IPS-20b (cell line): Measurements from ENCODE around the gene TGOLN2.
"Not testable (repeated sequence)": the region's sequence is repeated elsewhere in the genome, so short reads cannot be mapped to it uniquely, and the experiment has no call there.

ENCODE experiments used
- H3K27ac ChIP-seq: one replicate; pipeline ENCODE4 v1.5.1; 2013; ENCODE audit warnings: low read length
- H3K27me3 ChIP-seq: 2 replicates; pipeline ENCODE4 v1.6.1; 2013; ENCODE audit warnings: mild to moderate bottlenecking, low read length, inconsistent platforms; ENCODE audit not compliant: insufficient read depth
- H3K36me3 ChIP-seq: 2 replicates; pipeline ENCODE4 v1.6.1; 2013; ENCODE audit warnings: low read depth, mild to moderate bottlenecking, inconsistent platforms, low read length, moderate library complexity; ENCODE audit not compliant: insufficient read depth
- H3K4me1 ChIP-seq: 2 replicates; pipeline ENCODE4 v1.6.1; 2013; ENCODE audit warnings: mild to moderate bottlenecking, control low read depth, inconsistent platforms, low read length, moderate library complexity; ENCODE audit not compliant: insufficient read depth
- H3K4me3 ChIP-seq: 2 replicates; pipeline ENCODE4 v1.5.1; 2013; ENCODE audit warnings: mild to moderate bottlenecking, low read length, inconsistent platforms
- H3K9ac ChIP-seq: 2 replicates; pipeline ENCODE4 v1.6.1; 2013; ENCODE audit warnings: low read depth, mild to moderate bottlenecking, inconsistent platforms, low read length, moderate library complexity
- H3K9me3 ChIP-seq: 2 replicates; pipeline ENCODE4 v1.6.1; 2013; ENCODE audit warnings: mild to moderate bottlenecking, low read depth, low read length, inconsistent platforms; ENCODE audit not compliant: insufficient read depth

The TGOLN2 gene

DNA sequence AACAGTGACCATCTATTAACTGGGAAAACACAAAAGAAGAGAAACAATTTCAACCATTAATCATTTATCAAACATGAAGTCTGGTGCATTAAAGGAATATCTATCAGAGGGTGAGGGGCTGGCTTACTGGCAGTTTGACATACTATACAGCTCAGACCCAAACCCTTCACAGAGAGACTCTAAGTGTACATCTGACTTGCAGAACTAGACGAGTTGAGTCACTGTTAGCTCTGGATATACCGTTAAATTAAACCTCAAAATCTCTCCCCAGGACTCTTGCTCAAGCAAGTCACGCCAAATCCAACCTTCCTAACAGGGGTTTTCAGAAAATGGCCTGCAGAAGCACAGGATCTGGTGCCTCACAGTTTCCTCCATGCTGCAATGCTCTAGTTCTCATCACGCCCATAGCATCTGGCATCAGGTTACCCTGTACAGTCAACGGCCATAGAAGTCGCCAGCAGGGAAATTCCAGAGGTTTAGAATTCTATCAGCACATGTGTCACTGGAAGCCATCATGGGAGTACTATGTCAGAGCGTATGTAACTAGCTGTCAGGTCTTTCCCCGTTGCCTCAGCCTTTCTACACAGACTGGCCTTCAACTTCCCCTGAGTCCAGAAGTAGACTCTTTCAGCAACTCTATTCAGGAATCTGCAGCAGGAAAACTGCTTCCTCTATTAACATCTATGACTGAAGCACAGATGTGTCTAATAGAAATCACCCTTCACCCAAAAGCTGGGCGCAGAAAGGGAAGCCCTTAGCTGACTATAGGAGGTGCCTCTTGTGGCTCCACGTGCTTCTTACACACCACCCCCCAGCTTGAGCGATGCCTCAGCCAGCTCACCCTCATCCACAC is 9.3 kb downstream of the TGOLN2 start:
- Histone ChIP-seq H3K4me1 (no peaks in the 10 kb centered on the region), H3K9me3 (no peaks in the 10 kb centered on the region), H3K36me3 (peaks cover 65% of the 10 kb centered on the region), H3K9ac (no peak overlapping the region), H3K4me3 (no peak overlapping the region), H3K27ac (no peak overlapping the region), H3K27me3 (no peaks in the 10 kb centered on the region)

DNA sequence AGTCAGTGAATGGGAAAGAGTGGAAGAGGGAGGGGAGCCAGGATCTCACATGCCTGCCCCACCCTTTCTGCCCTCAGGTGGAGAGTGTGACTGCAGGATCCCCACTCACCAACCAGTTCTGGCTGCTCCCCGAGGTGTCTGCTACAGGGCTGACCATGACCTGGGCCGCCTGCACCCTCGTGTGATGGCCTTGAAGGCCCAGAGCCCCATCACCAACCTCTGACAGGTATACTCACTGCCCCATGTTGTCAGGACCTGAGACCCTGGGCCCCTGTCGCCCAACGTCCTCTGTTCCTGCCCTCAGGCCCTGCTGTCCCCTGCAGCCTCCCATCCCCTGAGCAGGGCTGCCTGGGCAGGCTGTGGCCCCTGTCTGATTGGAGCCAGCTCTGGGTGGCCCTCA is 11.9 kb downstream of the TGOLN2 start:
- not testable (repeated sequence) for H3K4me3 ChIP-seq, H3K27ac ChIP-seq
- H3K36me3 ChIP-seq: peaks cover 39% of the 10 kb centered on the region

DNA sequence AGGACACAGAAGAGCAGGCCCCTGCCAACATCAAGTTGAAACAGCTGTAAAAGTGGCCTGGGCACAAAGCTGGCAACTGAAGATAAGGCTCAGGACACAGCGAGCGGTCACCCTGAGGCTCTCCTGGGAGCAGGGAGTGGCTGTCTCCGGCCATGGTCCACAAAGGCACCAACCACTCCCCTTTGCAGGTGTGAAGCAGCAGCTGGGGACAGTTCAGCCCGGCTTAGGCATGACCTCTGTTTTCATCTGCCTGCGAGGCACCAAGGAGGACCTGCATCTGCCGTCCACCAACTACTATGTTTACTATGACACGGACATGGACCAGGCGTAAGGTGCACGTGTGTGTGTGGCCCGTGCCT is 12.9 kb downstream of the TGOLN2 start:
- no peaks in the 10 kb centered on the region; the same call in 1 of the 2 replicates for H3K4me1 ChIP-seq
- H3K27ac ChIP-seq: no peak overlapping the region
- H3K9ac ChIP-seq: no peak overlapping the region
- H3K27me3 ChIP-seq: no peaks in the 10 kb centered on the region
- H3K9me3 ChIP-seq: no peaks in the 10 kb centered on the region
- H3K4me3 ChIP-seq: no peak overlapping the region
- H3K36me3 ChIP-seq: peaks cover 39% of the 10 kb centered on the region

More for the DNA sequence above, 11.9 kb downstream of the TGOLN2 start:
- not testable (repeated sequence) for H3K4me1 ChIP-seq, H3K9ac ChIP-seq, H3K9me3 ChIP-seq, H3K27me3 ChIP-seq

DNA sequence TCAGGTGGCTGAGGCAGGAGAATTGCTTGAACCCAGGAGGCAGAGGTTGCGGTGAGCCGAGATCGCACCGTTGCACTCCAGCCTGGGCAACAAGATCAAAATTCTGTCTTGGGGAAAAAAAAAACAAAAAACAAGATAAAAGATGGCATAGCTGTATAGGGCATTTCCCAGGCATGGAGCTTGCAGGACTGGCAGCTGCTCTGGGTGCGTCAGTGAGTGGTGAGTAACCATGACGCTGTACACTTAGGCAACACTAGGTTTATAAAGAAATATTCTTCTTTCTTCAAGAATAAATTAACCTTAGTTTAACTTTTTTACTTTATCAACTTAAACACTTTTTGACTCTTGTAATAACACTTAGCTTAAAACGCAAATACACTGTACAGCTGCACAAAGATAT is 15.4 kb downstream of the TGOLN2 start:
- Histone ChIP-seq H3K9me3 (no peaks in the 10 kb centered on the region), H3K27me3 (no peaks in the 10 kb centered on the region), H3K4me3 (no peak overlapping the region), H3K9ac (no peak overlapping the region), H3K4me1 (peaks cover 3% of the 10 kb centered on the region; the same call in 1 of the 2 replicates), H3K27ac (no peak overlapping the region), H3K36me3 (peaks cover 44% of the 10 kb centered on the region)

DNA sequence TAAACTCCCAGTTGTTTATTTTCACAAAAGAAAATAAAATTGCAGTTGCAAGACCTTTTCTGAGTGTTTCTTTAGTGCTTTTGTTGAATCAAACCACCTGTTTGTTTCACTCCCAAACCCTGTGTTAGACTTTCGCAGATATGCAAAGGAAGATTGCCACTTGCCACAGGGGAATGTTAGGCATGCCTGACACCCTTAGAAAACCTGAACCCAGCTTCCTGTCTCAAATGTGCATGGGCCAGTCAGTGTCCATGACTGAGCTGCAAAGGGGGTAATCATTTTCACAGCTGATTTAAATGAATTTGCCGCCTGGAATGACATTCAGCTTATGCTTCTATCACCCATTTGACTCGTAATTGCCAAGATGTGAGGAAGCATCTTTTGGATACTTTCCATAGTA is 17.5 kb downstream of the TGOLN2 start:
- H3K9ac ChIP-seq: no peak overlapping the region
- H3K4me1 ChIP-seq: peaks cover 3% of the 10 kb centered on the region; the same call in 1 of the 2 replicates
- H3K36me3 ChIP-seq: peaks cover 52% of the 10 kb centered on the region
- no peak overlapping the region for H3K4me3 ChIP-seq
- H3K27ac ChIP-seq: no peak overlapping the region
- H3K27me3 ChIP-seq: no peaks in the 10 kb centered on the region
- H3K9me3 ChIP-seq: no peaks in the 10 kb centered on the region

DNA sequence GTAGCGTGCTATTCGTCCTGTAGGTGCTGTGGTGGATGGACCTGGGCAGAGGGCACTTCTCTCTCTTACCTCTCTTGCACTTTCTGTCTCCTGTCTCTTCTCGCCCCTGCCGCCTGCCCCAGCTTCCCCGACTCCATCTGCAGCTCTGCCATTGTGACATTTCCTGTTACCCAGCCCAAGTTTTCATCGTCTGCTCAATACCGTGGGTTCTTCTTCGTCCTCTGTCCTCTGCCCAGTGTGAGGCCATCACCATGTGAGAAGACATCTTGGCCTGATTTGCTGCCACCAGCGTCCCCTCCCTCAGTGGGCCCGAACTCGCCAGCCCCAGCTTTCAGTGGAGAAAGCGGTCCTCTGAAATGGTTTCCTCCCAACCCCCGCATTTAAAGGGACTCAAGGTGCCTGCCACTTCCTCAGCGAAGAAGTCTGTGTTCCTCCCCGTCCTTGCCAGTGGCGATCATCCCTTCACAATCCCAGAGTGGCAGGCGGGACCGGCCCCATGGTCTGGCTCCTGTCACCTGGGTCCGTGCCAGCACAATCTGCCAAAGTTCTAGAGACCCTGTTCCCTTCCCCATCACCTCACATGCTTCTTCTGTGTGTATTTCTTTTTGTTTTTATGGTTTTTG is 18.0 kb downstream of the TGOLN2 start:
- Histone ChIP-seq H3K9me3 (no peaks in the 10 kb centered on the region), H3K27ac (no peak overlapping the region), H3K4me3 (no peak overlapping the region)

DNA sequence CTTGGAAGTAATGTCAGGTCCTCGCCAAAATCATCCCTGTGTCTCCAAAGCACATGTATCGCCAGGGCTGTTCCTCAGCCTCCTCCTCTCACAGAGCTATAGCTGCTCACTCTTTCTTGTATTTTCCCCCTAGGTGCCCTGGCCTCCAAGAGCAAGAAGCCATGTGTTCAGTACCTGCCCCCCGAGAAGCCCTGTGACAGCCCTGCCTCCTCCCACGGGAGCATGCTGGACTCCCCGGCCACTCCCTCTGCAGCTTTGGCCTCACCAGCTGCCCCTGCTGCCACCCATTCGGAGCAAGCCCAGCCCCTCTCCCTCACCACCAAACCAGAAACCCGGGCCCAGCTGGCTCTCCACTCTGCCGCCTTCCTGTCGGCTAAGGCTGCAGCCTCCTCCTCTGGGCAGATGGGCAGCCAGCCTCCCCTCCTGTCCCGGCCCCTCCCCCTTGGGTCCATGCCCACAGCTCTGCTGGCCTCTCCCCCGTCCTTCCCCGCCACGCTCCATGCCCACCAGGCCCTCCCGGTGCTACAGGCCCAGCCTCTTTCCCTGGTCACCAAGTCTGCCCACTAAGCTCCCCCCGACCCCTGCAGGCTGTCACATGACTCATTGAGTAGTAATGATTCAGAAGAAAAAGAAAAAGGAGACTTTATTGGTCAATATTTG is 18.8 kb downstream of the TGOLN2 start:
- Histone ChIP-seq H3K27ac (no peak overlapping the region), H3K9me3 (no peaks in the 10 kb centered on the region), H3K4me1 (peaks cover 3% of the 10 kb centered on the region; the same call in 1 of the 2 replicates), H3K27me3 (no peaks in the 10 kb centered on the region), H3K4me3 (no peak overlapping the region), H3K36me3 (peaks cover 65% of the 10 kb centered on the region), H3K9ac (no peak overlapping the region)

More for the DNA sequence above, 18.0 kb downstream of the TGOLN2 start:
- Histone ChIP-seq H3K36me3 (peaks cover 57% of the 10 kb centered on the region), H3K27me3 (no peaks in the 10 kb centered on the region), H3K4me1 (peaks cover 3% of the 10 kb centered on the region; the same call in 1 of the 2 replicates), H3K9ac (no peak overlapping the region)

DNA sequence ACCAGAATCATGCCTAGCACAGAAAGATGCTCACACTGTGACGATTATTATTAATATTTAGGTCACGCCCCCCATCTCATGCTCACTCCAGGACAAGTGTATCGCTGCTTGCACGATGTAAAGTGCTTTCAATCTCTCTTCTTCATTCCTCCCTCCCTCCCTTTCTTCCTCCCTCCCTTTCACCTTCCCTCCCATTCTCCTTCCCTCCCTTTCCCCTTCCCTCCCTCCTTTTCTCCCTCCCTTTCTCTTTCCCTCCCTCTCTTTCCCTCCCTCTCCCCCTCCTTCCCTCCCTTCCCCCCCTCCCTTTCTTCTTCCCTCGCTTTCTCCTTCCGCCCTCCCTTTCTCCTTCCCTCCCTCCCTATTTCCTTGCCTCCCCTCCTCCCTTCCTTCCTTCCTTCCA is 19.6 kb downstream of the TGOLN2 start:
- Histone ChIP-seq H3K27ac (no peak overlapping the region), H3K4me3 (no peak overlapping the region), H3K27me3 (no peaks in the 10 kb centered on the region), H3K4me1 (peaks cover 3% of the 10 kb centered on the region; the same call in 1 of the 2 replicates), H3K9me3 (no peaks in the 10 kb centered on the region), H3K9ac (no peak overlapping the region), H3K36me3 (peaks cover 73% of the 10 kb centered on the region)

DNA sequence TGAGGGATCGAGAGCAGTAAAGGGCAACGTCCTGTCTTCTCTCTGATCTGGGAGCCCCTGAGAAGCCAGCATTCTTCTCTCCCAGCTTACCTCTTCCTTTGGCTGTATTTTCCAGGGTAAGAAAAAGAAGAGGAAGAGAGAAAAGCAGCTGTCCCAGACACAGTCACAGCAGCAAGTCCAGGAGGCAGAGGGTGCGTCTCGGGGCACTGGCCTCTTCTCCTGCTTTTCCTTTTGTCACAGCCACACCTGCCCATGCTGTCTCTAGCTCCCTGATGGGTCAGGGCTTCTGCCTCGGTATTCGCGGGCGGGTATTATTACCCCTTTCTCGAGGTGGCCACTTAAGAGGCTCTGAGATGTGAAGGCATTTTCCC is 20.3 kb downstream of the TGOLN2 start:
- H3K4me3 ChIP-seq: no peak overlapping the region
- no peaks in the 10 kb centered on the region for H3K9me3 ChIP-seq
- H3K27me3 ChIP-seq: no peaks in the 10 kb centered on the region
- no peak overlapping the region for H3K27ac ChIP-seq
- peaks cover 3% of the 10 kb centered on the region; the same call in 1 of the 2 replicates for H3K4me1 ChIP-seq
- H3K36me3 ChIP-seq: peaks cover 80% of the 10 kb centered on the region
- H3K9ac ChIP-seq: no peak overlapping the region

DNA sequence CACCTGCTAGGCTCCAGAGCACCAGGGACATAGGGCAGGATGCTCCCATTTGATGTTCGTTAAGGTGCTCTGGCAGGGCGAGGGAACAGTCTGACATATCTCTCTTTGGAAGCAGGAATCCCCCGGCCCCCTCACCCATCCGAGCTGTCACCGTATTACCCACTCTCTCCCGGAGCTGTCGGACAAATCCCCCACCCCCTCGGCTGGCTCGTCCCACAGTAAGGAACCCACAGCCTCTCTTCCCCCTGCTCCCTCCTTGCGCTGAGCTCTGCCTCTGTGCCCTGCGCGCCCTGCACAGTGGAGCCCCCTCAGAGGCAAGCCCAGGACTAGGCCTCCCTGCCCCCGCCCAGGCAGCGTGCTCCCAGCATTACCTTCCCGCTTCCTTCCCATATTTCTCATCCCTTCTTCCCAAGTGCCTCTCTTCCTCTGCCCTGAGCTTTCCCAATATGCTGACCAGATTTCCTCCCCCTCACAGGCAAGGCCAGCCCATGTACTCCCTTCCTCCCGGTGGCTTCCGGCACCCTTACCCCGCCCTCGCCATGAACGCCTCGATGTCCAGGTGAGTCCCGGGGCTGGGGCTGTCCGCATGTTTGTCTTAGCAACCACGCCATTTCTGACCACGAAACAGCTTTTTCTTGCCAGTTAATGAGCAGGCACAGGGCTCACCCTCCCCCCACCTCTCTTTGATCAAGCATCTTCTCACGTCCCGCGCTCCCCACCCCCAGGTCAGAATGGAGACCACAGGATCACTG is 23.8 kb downstream of the TGOLN2 start:
- Histone ChIP-seq H3K27me3 (no peaks in the 10 kb centered on the region), H3K4me1 (no peaks in the 10 kb centered on the region), H3K9ac (no peak overlapping the region), H3K4me3 (no peak overlapping the region), H3K36me3 (peaks cover 71% of the 10 kb centered on the region), H3K9me3 (no peaks in the 10 kb centered on the region), H3K27ac (no peak overlapping the region)

DNA sequence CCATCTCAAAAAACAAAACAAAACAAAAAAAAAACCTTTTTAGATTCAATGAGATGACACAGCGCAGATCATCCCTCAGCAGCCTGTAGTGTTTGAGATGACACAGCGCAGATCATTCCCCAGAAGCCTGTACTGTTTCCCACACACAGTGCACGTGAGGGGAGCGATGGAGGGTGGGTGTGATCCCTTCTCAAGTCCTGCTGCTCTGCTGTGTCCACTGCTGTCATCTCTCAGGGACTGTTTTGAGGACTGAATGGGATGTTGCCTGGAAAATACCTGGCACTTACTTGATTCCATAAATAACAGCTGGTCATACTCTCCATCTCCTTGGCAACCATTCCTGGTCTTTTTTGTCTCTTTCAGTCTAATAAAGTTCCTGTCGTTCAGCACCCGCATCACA is 25.7 kb downstream of the TGOLN2 start:
- H3K27me3 ChIP-seq: no peaks in the 10 kb centered on the region
- no peaks in the 10 kb centered on the region for H3K9me3 ChIP-seq
- H3K36me3 ChIP-seq: peaks cover 55% of the 10 kb centered on the region
- H3K4me3 ChIP-seq: no peak overlapping the region
- no peaks in the 10 kb centered on the region; the same call in 1 of the 2 replicates for H3K4me1 ChIP-seq
- no peak overlapping the region for H3K9ac ChIP-seq
- no peak overlapping the region for H3K27ac ChIP-seq
